HG03432 (cell line): ENCODE data around the gene PSD4.

ENCODE experiments used
- ATAC-seq: cut with Tn5 transposase; IDR thresholded peaks from one replicate; pipeline ENCODE4 v1.9.1; 2021; ENCODE audit warnings: mild to moderate bottlenecking, moderate library complexity; ENCODE audit not compliant: unreplicated experiment

PSD4 gene

GRCh38 chr2:113203217-113203530 is 29.4 kb downstream of the PSD4 start:
- no peak for ATAC-seq

- ATAC-seq = peak; percentile 74
These were observed 30.2 kb downstream of the PSD4 start for GRCh38 chr2:113203901-113204519.

DNA sequence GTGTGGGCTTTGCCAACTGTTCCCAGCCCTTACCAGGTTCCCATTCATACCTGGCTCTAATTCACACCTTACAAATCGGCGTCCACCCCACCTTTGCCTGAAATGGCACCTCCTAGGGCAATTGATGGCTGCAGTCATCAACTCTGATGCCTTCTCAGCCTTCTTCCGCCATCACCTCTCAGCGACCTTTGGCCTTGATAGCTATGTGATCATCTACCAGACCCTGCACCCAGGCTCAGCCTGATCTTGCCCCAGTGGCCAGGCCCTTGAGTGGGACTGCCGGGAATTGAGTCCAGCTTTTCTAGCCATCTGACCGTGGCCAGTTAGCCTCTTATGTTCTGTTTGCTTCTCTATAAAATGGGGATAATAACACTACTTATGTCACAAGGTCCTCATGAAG is 32.5 kb downstream of the PSD4 start:
- ATAC-seq = no peak

DNA sequence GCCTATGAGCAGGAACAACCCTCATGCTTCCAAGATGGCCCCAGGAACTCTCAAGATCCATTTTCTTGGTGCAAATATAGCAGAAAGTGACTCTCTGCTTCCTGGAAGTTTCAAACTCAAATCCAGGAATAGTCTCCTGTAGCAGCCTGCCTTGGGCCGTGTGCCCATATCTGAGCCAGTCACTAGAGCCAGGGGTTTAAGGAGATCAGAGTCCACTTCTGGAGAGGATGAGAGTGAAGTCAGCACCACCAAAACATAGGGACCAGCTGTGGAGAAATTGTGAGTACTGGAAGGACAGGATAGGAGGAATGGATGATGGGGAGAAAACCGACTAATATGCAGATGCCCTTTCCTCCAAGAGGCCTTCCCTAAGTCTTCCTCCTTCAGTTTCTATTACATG is 33.2 kb downstream of the PSD4 start:
- ATAC-seq = no peak

DNA sequence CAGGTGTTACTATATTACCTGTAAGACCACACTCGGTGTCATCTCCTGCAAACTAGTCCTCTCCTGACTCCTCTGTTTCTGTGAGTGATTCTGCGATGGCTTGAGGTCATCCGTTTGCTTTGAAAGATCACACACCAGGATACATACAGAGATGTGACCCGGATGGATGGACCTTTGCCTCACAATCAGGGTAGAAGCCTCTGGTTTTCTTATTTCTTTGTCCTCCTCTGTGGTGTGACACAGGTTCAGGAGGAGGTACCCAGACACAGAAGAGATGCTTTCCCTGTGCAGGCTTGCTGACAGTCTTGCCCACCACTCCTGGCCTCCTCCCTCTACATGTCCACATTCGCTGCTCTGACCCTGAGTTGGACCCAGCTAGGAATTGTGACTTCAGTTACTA is 34.6 kb downstream of the PSD4 start:
- no peak for ATAC-seq

- ATAC-seq = no peak
These were observed 35.4 kb downstream of the PSD4 start for GRCh38 chr2:113209011-113209645.

GRCh38 chr2:113209646-113210171 is 35.9 kb downstream of the PSD4 start:
- ATAC-seq = no peak

DNA sequence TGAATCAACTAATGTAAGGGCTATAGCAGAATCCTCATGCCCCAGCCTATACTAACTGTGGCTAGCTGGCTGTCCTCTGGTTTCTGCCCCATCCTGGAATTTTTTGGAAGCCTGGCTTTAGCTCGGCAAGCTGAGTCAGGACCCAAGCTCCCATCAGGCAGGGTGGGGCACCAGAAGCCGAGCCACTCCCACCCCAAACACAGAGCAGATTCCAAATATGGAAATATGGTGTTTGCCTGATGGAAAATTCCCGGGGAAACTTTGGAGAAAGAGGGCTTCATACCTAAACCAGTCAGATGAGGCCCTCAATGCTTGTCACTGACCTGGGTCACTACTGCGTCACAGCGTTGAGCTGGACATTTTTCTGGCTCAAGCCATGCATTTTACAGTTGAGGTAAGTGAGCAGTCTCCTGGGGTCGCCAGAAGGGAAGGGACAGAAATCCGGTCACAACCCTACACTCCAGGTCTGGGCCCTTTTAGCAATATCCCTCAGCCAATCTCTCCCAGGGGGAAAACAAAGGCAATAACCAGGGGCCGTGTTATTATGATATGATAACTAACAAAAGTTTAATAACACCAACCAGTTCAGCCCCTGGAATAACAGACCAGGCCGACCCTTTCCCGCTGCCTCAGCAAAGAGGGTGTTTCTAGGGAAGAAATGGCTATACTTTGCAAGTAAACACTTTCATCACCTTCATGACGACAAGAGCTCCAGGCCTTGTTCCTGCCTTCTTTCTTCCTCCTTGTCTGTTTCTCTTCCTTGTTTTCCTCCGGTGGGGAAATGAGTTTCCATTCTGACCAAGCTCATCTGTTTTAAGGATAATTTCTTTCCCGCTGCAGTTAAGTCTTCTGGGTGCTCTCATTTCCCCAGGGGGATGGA is 37.7 kb downstream of the PSD4 start:
- no peak for ATAC-seq

- ATAC-seq = no peak
These were observed 38.7 kb downstream of the PSD4 start for GRCh38 chr2:113212245-113213060.

DNA sequence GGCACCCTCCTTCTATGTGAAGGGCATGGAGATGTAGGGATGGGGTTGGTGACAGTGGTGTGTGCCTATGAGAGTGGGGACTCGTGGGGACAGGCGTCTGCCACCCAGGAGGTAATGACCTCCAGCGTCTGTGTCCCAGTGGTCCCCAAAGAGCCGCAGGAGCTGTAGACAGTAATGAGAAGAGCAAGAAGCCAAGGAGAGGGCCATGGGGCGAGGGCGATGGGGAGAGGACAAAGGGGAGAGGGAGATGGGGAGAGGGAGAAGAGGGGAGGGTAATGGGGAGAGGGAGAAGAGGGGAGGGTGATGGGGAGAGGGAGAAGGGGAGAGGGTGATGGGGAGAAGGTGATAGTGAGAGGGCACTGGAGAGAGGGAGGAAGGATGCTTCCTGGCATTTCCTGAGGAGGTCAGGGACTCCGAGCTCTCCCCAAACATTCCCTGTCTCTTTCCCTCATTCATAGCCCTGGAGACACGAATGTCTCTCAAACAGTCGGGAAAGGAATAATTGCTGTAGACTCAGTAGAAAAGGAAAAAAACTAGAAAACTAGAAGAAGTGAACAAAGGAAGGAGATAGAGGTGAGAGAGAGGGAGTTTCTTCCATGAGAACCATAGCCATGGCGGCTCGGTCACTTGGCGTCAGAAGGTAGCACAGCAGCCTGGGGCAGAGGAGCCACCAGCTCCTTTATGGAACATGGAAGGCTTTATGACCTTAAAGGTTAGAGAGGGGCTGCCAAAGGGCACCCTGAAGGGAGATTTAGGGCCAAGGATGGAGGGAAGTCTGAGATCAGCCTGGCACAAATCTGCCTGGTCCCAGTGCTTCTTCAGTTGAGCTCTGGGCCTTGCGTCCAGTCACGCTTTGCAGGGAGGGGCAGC is 39.5 kb downstream of the PSD4 start:
- no peak for ATAC-seq

- ATAC-seq = no peak
These were observed 40.4 kb downstream of the PSD4 start for GRCh38 chr2:113214141-113214540.

GRCh38 chr2:113215056-113215455 is 41.3 kb downstream of the PSD4 start:
- ATAC-seq = no peak

- ATAC-seq = no peak
These were observed 42.5 kb downstream of the PSD4 start for GRCh38 chr2:113216321-113216720.

DNA sequence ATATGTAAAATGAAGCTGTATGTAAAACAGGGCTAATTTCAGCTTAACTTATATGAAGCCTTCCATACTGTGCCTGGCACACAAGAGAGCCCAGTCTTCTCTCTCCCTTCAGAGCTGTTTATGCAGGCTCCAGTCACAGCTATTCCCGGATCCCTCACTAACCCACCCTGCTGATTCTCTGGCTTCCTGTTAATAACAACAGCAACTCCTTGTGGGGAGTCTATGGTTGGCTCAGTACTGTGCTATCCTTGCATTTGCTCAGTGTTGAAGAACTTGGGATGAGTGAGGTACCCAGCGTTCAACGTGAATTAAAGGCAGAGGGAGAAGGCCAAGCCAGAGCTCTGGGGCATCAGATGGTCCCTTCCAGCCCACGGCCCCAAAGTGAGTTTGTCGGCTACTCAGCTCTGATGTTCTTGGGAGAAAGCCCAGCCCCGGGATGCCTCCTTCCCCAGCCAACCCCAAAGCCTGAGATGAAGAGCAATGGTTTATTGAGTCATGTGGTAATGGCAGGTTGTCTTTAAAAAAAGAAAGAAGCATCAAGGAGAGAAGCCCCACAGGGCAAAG is 43.2 kb downstream of the PSD4 start:
- no peak for ATAC-seq

GRCh38 chr2:113217455-113218282 is 43.9 kb downstream of the PSD4 start:
- no peak for ATAC-seq

GRCh38 chr2:113218283-113219091 is 44.7 kb downstream of the PSD4 start:
- ATAC-seq = no peak

DNA sequence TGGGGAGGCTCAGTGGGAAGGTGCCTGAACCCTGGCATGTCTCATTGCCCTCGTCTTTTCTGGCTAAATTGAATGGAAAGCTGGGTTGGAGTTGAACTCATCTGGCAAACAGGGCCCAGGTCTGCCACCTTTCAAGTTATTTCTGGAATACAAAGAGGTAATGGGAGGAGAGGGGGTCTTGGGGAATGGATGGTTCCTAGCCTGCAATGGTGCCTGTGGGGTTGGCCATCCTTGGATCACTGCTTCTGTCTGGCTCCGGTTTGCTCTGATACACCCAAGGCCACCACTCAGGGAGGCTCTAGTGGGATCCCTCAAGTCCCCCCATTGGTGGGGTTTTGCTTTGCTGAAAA is 45.3 kb downstream of the PSD4 start:
- no peak for ATAC-seq

DNA sequence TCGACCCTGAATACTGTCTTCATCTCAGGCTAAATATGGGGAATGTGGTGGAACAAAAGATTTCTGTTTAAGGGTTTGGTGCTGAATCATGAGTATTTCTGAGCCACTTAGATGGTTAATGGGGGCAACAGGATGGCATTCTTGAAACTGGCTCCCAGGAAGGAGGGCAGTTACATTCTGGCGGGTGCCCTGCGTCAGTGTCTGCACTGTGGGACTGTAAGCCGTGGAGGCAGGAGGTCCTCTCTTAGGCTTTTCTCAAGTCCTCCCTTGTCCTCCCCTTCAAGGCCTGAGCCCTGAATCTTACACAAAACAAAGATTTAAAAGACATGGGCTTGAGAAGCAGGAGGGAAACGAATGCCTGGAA is 45.7 kb downstream of the PSD4 start:
- ATAC-seq = no peak
